IPS-NIHi7 (cell line): Measurements from ENCODE around the gene TP53I13.

ENCODE experiments used
- DNase-seq: peaks from one replicate; pipeline ENCODE4 v3.0.0; 2012; ENCODE audit warnings: mixed read lengths; ENCODE audit errors: extremely low spot score

TP53I13 gene

DNA sequence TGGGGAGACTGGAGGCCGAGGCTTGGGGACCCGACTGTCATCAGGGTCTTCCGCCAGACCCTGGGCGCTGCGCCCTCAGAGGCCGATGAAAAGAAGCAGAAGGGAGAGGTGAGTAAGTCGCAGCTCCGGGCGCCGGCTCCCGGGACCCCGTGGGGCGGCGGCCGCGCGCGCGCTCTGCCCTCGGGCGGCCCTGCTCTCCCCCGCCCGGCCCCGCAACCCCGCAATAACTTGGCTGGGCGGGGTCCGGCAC, 1.3 kb upstream of the TP53I13 start:
- no peak for DNase-seq

DNA sequence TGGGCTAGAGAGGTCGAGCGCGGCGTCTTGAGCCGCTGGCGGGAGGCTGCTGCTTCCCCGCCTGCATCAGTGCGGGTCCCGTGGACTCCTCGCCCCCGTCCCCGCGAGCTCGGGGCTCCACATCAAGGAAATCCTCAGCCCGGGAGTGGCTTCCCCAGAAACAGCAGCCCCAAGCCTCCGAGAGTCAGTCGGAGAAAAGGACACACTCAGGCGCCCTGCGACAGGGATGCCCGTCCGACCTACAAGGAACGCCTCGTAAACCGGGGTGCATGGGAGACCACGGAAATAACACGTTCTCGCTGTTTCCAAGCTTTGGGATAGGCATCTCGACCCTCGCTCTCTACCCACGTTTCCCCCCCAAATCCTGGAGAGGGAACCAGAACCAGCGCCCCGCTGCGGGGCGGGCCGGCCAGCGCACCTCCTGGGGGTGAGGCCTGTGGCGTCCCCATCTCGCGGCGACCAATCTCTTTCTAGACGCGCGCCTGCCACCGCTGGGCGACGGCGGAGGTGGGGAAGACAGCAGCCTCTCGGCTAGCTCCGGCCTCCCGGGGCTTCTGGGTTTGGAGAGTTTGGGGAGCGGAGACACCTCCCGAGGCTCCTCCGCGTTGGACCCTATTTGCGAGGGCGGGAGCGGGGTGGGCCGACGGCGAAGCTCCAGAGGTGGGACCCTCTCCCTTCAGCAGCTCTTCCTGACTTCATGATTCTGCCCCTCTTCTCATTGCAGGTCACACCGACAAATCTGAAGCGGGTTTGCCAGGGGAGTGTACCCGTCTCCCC, 759 bp upstream of the TP53I13 start:
- peak; percentile 65 for DNase-seq

DNA sequence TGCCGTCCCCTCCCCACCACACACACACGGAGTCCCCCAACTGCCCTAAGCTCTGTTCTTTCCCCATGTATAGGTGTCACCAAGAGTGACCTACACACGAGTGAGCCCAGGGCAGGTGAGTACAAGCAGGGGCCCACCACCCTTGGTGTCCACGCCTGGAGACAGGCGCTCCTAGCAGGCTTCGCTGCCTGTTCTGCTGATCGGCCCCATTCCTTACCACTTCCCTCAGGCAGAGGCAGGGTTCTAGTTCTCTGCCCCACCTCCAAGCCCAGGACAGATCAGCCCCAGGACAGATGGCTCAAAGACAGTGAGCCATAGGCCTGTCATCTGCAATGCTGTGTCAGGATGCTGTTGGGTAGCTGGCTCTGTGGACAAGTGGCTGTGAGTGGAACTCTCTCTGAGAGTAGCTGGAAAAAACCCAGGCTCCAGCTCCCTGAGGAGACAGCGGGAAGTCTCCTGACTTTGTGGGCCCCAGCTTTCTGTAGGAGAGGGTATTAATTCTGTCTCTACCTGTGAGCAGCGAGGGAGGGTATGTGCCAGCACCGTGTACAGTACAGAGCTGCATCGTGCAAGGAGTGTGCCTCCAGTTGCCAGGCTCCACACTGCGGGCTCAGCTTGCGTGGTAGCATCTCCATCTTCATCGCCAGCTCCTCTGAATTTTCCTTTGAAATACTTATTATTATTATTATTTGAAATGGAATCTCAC, 897 bp downstream of the TP53I13 start:
- no peak for DNase-seq

- DNase-seq = no peak
Observed at GRCh38 chr17:29570521-29570920, 2.0 kb downstream of the TP53I13 start.

GRCh38 chr17:29571486-29571882, 3.0 kb downstream of the TP53I13 start:
- DNase-seq = no peak

- no peak for DNase-seq
Observed at GRCh38 chr17:29571883-29572681, 3.6 kb downstream of the TP53I13 start.

DNA sequence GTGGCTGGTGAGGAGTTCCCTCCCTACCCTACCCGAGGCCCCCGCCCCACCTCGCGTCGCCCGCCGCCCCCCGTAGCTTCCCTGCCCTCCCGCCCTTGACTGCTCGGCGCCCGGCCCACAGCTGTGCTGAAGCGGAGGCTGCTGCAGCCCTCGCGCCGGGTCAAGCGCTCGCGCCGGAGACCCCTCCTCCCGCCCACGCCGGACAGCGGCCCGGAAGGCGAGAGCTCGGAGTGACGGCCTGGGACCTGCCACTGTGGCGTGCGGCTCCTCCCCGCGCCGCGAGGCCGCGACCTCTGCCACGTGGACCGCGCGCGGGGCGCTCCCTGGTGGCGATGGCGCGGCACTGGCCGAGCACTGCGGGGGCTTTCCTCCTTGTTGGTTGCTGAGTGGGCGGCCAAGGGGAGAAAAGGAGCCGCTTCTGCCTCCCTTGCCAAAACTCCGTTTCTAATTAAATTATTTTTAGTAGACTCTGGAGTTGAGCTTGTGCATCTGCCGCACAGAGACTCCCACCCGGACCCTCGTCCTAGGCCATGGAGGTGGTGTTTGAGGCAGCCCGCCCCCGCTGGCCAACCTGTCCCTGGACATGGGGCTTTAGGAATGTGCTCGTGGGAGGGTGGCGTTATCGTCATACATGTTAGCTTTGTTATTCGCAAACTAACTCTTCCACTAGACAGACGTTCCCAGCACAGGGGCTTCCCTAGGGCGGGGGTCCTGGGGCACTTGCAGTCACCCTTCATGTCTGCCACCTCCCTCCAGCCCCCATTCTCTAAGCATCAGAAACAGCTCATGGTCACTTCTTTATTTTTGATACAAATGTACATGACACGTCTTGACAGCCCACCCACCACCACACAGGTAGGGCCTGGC, 4.4 kb downstream of the TP53I13 start:
- peak; percentile 64 for DNase-seq

DNA sequence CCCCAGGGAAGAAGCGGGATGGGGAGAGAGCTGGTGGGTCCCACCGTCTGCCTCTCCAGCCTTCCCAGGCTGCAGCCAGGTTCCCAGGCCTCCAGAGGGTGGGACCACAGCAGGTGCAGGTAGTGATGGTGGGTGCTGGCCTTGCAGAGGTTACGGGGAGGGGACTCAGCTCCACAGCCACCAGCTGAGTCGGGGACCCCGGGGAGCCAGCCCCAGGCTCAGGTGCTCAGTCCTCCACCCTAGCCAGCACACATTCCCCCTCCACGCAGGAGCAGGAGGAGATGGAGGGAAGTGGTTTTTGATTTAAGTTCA, 5.0 kb downstream of the TP53I13 start:
- DNase-seq = no peak

- no peak for DNase-seq
Observed at GRCh38 chr17:29573871-29574731, 5.6 kb downstream of the TP53I13 start.

- DNase-seq = no peak
Observed at GRCh38 chr17:29574732-29575510, 6.4 kb downstream of the TP53I13 start.

DNA sequence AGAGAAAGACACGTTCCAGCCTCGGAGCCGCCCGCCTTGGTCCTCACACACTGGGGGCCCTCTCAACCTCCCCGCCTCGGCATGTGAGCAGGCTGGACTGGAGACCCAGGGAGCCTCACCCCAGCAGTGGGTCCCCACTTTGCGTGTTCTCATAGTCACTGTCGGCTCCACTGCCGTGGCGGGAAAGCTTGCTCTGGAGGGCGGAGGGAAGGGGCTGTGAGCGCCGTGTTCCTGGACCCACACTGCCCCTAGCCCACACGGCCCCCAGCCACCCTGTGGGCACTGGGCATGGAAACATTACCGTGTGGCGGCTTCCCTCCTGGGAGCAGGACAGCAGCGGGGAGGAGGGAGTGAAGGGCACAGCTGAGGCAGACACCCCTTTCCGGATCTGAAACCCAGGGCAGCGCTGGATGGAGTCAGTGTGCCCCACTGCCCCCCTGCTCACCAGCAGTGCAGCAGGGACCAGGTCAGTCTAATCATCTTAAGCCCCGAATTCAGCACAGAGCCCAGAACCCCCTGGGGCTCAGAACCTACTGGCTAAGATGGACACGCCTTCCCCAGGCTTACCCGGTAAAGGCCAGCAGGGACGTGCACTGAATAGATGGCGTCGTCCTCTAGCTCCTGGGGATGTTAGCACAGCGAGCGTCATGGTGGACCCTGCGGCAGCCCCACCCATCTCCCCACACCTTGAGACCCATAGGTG, 7.2 kb downstream of the TP53I13 start:
- no peak for DNase-seq

DNA sequence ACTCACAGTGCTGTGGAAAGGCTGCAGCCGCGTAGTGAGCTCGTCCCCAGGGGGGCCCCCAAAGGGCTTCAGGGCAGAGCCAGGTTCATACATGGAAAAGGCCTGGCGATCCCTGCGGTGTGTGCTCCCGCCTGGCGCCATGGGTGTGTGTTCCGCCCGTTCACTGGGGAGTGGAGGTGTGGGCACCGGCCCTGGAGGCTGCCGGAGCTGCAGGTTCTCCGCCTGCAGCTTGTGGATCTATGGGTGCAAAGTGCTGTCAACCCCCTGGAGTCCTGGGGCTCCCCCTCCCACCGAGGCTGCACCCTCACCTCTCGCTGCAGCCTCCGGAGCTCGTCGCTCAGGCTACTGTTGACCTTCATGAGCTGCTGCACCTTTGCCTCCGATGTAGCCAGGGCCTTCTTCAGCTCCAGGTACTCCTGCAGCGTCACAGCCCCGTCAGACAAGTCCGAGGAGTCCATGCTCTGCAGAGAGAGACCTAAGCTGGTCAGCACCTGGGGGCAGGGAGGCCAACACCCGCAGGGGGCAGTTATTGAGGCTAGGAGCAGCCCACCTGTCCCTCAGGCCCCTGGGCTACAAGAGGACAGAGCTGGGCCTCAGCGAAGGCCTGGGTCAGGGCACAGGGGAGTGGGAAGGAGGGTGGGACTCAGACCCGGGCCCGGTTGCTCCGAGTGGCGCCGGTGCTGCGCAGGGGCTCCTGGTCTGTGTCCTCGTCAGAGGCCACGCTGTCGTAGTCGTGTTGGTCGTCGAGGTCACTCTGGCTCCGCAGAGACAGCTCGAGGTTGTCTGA, 7.9 kb downstream of the TP53I13 start:
- no peak for DNase-seq

DNA sequence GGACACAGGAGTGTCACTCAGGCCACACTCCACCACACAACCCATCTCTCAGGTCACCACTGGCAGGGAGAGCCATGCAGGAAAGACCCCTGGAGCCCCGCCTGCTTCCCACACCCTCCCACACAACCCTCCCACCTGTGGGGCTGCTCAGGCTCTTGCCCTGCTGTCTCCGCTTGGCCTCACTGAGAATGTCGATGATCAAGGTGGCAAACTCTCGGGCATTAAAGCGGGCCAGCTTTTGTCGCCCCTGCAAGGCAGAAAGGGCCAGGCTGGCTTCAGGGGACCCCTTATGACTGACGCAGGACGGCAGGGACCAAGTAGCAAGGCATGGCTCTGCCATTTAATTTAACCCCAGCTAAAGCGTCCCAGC, 8.5 kb downstream of the TP53I13 start:
- no peak for DNase-seq

- no peak for DNase-seq
Observed at GRCh38 chr17:29577385-29578211, 9.1 kb downstream of the TP53I13 start.

DNA sequence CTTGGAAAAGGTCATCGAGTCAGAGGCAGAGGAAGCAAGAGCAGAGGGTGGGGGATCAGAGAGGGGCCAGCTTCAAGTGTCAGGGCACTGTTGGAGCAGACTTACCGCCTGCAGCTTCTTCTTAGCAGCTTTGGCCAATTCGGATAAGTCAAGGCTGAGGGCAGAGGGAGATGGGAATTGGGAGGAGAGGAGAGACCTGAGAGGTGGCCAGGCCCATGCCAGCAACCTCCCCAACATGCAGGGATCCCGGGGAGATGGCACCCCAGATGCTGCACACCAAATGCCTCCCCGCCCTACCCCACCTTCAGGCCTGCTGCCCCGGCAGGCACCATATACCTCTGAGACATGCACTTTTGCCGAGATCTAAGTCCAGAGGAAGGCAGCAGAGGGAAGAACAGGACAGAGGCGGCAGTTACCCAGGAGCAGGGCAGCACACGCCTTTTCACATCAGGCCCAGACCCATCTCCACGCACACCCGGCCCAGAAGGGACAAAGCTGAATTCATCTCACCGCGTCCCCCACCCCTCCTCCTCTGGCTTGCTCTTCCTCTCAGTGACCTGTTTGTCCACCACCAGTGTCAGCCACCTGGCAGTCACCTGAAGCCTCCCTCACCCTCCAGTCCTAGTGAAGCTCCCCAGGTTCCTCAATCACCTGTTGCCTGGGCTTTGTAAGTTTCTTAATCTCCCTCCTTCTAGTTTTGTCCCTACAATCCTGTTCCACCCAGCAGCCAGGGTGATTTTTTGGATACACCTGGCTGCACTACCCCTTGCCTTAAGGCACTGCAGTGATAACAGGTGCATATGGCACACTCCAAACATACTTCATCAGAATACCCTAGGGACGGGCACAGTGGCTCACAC, 10.4 kb downstream of the TP53I13 start:
- no peak for DNase-seq

GRCh38 chr17:29579866-29580771, 11.6 kb downstream of the TP53I13 start:
- DNase-seq = peak; percentile 87
